Thyroid gland (tissue), 4 donors: ENCODE results near the gene PPM1H.

ENCODE experiments used
- POLR2A ChIP-seq, 2 donors: fragments of 450-650 bp; IDR thresholded peaks; one replicate each; pipeline ENCODE4 v1.6.1; 2017; ENCODE audit warnings: antibody characterized with exemption in 2 of 2, mild to moderate bottlenecking in 2 of 2, moderate library complexity in 1 of 2
- TF ChIP-seq, protein P1 (sequence below), 6 experiments: fragments of 200-600 bp in 3 of 6; fragments of 450-650 bp in 3 of 6; sonication (generic) in 3 of 6; IDR thresholded peaks; one replicate each; pipeline ENCODE4 v1.5.1; 2016 to 2019; ENCODE audit warnings: antibody characterized with exemption in 6 of 6, mild to moderate bottlenecking in 2 of 6, inconsistent platforms in 1 of 6, moderate library complexity in 1 of 6

DNA sequence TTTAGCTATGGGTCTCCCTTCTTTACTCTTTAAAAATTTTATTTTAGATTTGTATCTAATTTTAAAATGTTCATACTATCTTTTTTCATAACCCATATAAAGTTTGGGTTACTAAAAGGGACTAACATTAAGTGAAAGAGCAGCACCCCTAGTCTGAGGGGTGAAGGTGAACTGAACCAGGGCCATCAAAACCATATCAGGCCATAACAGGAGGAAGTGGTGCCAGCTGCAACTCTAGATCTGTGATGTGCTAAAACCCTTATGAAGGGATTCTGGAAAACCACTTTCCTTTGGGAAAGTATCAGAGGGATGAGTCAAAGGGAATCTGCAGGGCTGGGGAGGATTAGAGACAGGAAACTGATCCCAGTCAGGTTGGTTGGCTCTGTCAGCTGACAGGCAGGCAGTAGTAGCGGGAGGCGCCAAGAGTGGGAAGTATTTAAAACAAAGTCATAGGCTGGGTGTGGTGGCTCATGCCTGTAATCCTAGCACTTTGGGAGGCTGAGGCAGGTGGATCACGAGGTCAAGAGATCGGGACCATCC is 162.5 kb downstream of the PPM1H start:
- TF ChIP-seq, protein P1, sequence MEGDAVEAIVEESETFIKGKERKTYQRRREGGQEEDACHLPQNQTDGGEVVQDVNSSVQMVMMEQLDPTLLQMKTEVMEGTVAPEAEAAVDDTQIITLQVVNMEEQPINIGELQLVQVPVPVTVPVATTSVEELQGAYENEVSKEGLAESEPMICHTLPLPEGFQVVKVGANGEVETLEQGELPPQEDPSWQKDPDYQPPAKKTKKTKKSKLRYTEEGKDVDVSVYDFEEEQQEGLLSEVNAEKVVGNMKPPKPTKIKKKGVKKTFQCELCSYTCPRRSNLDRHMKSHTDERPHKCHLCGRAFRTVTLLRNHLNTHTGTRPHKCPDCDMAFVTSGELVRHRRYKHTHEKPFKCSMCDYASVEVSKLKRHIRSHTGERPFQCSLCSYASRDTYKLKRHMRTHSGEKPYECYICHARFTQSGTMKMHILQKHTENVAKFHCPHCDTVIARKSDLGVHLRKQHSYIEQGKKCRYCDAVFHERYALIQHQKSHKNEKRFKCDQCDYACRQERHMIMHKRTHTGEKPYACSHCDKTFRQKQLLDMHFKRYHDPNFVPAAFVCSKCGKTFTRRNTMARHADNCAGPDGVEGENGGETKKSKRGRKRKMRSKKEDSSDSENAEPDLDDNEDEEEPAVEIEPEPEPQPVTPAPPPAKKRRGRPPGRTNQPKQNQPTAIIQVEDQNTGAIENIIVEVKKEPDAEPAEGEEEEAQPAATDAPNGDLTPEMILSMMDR (IDR thresholded peaks at IDR 0.05) = no peak
- TF ChIP-seq POLR2A (IDR thresholded peaks at IDR 0.05) = no peak
